H1 (cell line): ENCODE results near the gene SLX9. TPM values are rescaled to one million over a fixed set of nuclear protein-coding genes. Genes with fewer than 3 reads are reported as not detected.
A peak's percentile ranks its signal among the peaks of the same experiment; 100 is the strongest.

Source experiments
- KDM4A ChIP-seq: IDR thresholded peaks from one replicate; pipeline ENCODE4 v1.7.1; 2012; ENCODE audit warnings: low read depth, mild to moderate bottlenecking, moderate library complexity, low read length, inconsistent platforms; ENCODE audit not compliant: severe bottlenecking
- SIN3A ChIP-seq, 2 experiments: IDR thresholded peaks in 1 of 2; conservative IDR thresholded peaks in 1 of 2; 2 replicates each; pipeline ENCODE4 v1.6.1; 2011 to 2012; ENCODE audit warnings: low read length in 2 of 2, improper control_type of control experiment in 1 of 2, low read depth in 1 of 2, mild to moderate bottlenecking in 1 of 2
- SP4 ChIP-seq: IDR thresholded peaks from 2 replicates; pipeline ENCODE4 v1.6.1; 2012; ENCODE audit warnings: low read length, inconsistent platforms
- YY1 ChIP-seq: IDR thresholded peaks from 2 replicates; pipeline ENCODE4 v1.6.1; 2011; ENCODE audit warnings: low read depth, mild to moderate bottlenecking, low read length
- polyA plus RNA-seq, 7 experiments: library from polyadenylated mRNA; depleted of rRNA in 3 of 7; stranded (reverse) in 5 of 7; unstranded in 2 of 7; fragments of >200 nt in 5 of 7; fragments of 200-250 nt in 2 of 7; gene quantifications; 1 replicate in 5 of 7; 2 replicates in 1 of 7; 4 replicates in 1 of 7; pipeline versions ENCODE4 v1.2.1 to v1.2.3, GENCODE V29; 2011 to 2013; ENCODE audit warnings: missing spikeins in 2 of 7, mixed read lengths in 2 of 7
- total RNA-seq: library from RNA; stranded (reverse); fragmentation: NEBNext Ultra II Directional; extraction: Animal tissue kit (Norgen Biotek cat#: 25700); gene quantifications from 2 replicates; pipeline ENCODE4 v1.2.1, GENCODE V29; 2021

SLX9 gene
- total and polyA plus RNA-seq, 2 of the 8 experiments (the other 6 are each of a cell fraction or from before 2014, with no cell fraction given) = 17.7 to 57.3 TPM

GRCh38 chr21:44949779-44950198 is 10.0 kb downstream of the SLX9 start (continued):
- TF ChIP-seq SIN3A (conservative IDR thresholded peaks at IDR 0.05 in 1 of 2, IDR thresholded peaks at IDR 0.05 in 1 of 2; ENCODE audit: low read depth in 1 of 2, low read length in 2 of 2) = peak in 1 of 2 experiments; percentile 49; a peak in 1 of 4 replicates
- no peak for TF ChIP-seq SP4
- TF ChIP-seq YY1 = no peak
- no peak for TF ChIP-seq KDM4A
